Adrenal gland (tissue), 12 donors: Measurements from ENCODE around the gene NIPAL3. TPM values are rescaled to one million over a fixed set of nuclear protein-coding genes. Genes with fewer than 3 reads are reported as not detected.

ENCODE experiments used
- DNase-seq, 7 donors: peaks; one replicate each; pipeline ENCODE4 v3.0.0-alpha.2; 2019 to 2020
- H3K27ac ChIP-seq, 5 donors: fragments of 200-600 bp; sonication (generic) in 4 of 5; 1 replicate in 3 of 5; 2 replicates in 2 of 5; pipeline versions ENCODE4 v1.5.1 to v1.8.0; 2016 to 2020; ENCODE audit warnings: mild to moderate bottlenecking in 1 of 5
- H3K27me3 ChIP-seq: fragments of 200-600 bp; 2 replicates; pipeline ENCODE4 v1.8.0; 2021
- H3K36me3 ChIP-seq, 2 donors: fragments of 200-600 bp; replicated peaks in 1 of 2; 1 replicate in 1 of 2; 2 replicates in 1 of 2; pipeline versions ENCODE4 v1.5.1 to v1.8.0; 2018 to 2022
- H3K4me1 ChIP-seq, 2 donors: fragments of 200-600 bp; replicated peaks in 1 of 2; 1 replicate in 1 of 2; 2 replicates in 1 of 2; pipeline versions ENCODE4 v1.5.1 to v1.8.0; 2018 to 2021
- H3K4me3 ChIP-seq, 4 donors: fragments of 200-600 bp; sonication (generic) in 3 of 4; one replicate each; pipeline ENCODE4 v1.5.1; 2016 to 2018
- H3K9me3 ChIP-seq, 3 donors: fragments of 200-600 bp; sonication (generic) in 1 of 3; replicated peaks in 1 of 3; 1 replicate in 2 of 3; 2 replicates in 1 of 3; pipeline versions ENCODE4 v1.5.1 to v1.8.0; 2016 to 2021
- POLR2A ChIP-seq, 2 donors: fragments of 450-650 bp; IDR thresholded peaks; one replicate each; pipeline ENCODE4 v1.6.1; 2017; ENCODE audit warnings: antibody characterized with exemption in 2 of 2, mild to moderate bottlenecking in 2 of 2, moderate library complexity in 1 of 2
- WGBS, 4 donors: extraction: QIAGEN DNeasy Blood & Tissue Kit in 2 of 4; methylation state at CpG; one replicate each; pipeline versions ENCODE4 v1.1.5 to v1.1.7; 2013 to 2017; 5-methylcytosine and 5-hydroxymethylcytosine counted together
- intact Hi-C, 2 donors: fragments of 100-400 bp; cut with DNase I; formaldehyde crosslinking; loops; one replicate each; pipeline versions ENCODE4 v1.14.1 to v1.15.0; 2022 to 2023
- polyA plus RNA-seq, 3 donors: library from polyadenylated mRNA; stranded (reverse); fragments of 200-250 nt in 2 of 3; fragments of 350-450 nt in 1 of 3; fragmentation: Illumina TruSeq in 1 of 3; extraction: RNeasy Lipid Tissue Mini Kit (QIAGEN cat#74804) in 1 of 3; gene quantifications; one replicate each; pipeline ENCODE4 v1.2.3, GENCODE V29; 2013 to 2014
- total RNA-seq, 9 donors: library from RNA; depleted of rRNA in 4 of 9; stranded (reverse); fragments of >200 nt in 4 of 9; fragments of 120-200 nt in 1 of 9; fragmentation: NEBNext Ultra II Directional in 1 of 9; extraction: Animal tissue kit (Norgen Biotek cat#: 25700) in 1 of 9; gene quantifications; one replicate each; pipeline versions ENCODE4 v1.1.0 to v1.2.4, GENCODE V29; 2013 to 2023
- TF ChIP-seq, protein P1 (sequence below), 6 experiments: fragments of 450-650 bp in 4 of 6; fragments of 200-600 bp in 2 of 6; sonication (generic) in 1 of 6; IDR thresholded peaks; 1 replicate in 5 of 6; 2 replicates in 1 of 6; pipeline versions ENCODE4 v1.5.1 to v1.8.0; 2016 to 2021; ENCODE audit warnings: antibody characterized with exemption in 6 of 6, mild to moderate bottlenecking in 2 of 6, moderate library complexity in 1 of 6
- donor health status: healthy with polysubstance abuse.
- donor health status: Bipolar disorder and iron deficiency.
- donor health status: DM: yes; HTN: yes; CAD: no.
- donor health status: DM: no; HTN: no; CAD: no.
- donor health status: DM: no; HTN: no; CAD: no.
- donor health status: DM: yes; HTN: yes; CAD: no.

Gene NIPAL3
- total and polyA plus RNA-seq, 12 donors: 5.6 to 88.4 (median 28.0) TPM

- H3K36me3 ChIP-seq: no peaks in the 10 kb centered on the region
- TF ChIP-seq POLR2A (IDR thresholded peaks at IDR 0.05): no peak
- TF ChIP-seq, protein P1, sequence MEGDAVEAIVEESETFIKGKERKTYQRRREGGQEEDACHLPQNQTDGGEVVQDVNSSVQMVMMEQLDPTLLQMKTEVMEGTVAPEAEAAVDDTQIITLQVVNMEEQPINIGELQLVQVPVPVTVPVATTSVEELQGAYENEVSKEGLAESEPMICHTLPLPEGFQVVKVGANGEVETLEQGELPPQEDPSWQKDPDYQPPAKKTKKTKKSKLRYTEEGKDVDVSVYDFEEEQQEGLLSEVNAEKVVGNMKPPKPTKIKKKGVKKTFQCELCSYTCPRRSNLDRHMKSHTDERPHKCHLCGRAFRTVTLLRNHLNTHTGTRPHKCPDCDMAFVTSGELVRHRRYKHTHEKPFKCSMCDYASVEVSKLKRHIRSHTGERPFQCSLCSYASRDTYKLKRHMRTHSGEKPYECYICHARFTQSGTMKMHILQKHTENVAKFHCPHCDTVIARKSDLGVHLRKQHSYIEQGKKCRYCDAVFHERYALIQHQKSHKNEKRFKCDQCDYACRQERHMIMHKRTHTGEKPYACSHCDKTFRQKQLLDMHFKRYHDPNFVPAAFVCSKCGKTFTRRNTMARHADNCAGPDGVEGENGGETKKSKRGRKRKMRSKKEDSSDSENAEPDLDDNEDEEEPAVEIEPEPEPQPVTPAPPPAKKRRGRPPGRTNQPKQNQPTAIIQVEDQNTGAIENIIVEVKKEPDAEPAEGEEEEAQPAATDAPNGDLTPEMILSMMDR (IDR thresholded peaks at IDR 0.05): peak; percentile 82 to 99 (median 96)
- no peaks in the 10 kb centered on the region for H3K9me3 ChIP-seq
- no peaks in the 10 kb centered on the region for H3K27me3 ChIP-seq
- 12 to 13% (median 12%) methylated on average over 12 of the region's 12 CpGs for WGBS, 4 donors
- peaks cover 7 to 9% of the 10 kb centered on the region in 2 donors for H3K4me1 ChIP-seq
- peak; percentile 76 to 91 (median 82) for DNase-seq
- peak overlapping the region; percentile 42 to 86 (median 74) for H3K27ac ChIP-seq
- intact Hi-C loops: loop anchor here in 1 of 2 donors (2.0 kb wide), 1 partner anchor 190 kb away; no protein-coding TSS in a partner anchor
- H3K4me3 ChIP-seq: peak overlapping the region in 1 of 4 donors; percentile 23
These were observed 24.4 kb upstream of the NIPAL3 start for GRCh38 chr1:24390924-24391782.

GRCh38 chr1:24391882-24392603 lies 23.6 kb upstream of the NIPAL3 start:
- intact Hi-C loops: loop anchor here in 1 of 2 donors (2.0 kb wide), 1 partner anchor 191 kb away; no protein-coding TSS in a partner anchor
- H3K4me3 ChIP-seq: peak overlapping the region in 1 of 4 donors; percentile 23
- no peaks in the 10 kb centered on the region for H3K27me3 ChIP-seq
- peaks cover 7 to 9% of the 10 kb centered on the region in 2 donors for H3K4me1 ChIP-seq
- no peaks in the 10 kb centered on the region for H3K36me3 ChIP-seq
- peak overlapping the region; percentile 42 to 86 (median 74) for H3K27ac ChIP-seq
- peak; percentile 61 to 80 (median 71) for DNase-seq
- H3K9me3 ChIP-seq: no peaks in the 10 kb centered on the region
- TF ChIP-seq POLR2A (IDR thresholded peaks at IDR 0.05): no peak
- TF ChIP-seq, protein P1 (IDR thresholded peaks at IDR 0.05): peak; percentile 46 to 81 (median 72)
- WGBS, 4 donors: 17 to 27% (median 23%) methylated on average over 11 of the region's 11 CpGs

DNA sequence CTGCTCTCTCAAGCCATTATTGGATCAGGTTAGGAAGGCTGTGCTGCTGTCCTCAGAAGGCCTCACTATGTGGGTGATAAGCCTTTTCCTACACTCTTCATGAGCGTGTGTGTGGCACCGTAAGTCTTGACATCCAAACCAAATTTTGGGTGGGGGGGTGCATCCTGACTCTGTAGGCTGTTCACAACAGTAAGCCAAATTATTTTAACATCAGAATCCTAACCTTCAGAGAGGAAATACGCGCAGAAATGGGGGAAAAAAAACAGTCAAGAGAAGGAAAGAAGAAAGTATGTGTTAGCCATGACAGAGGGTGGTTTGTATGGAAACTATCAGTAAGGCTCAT lies 23.0 kb upstream of the NIPAL3 start:
- TF ChIP-seq POLR2A (IDR thresholded peaks at IDR 0.05): no peak
- TF ChIP-seq, protein P1 (IDR thresholded peaks at IDR 0.05): peak in 1 of 6 experiments; percentile 7

More for the DNA sequence above, 23.0 kb upstream of the NIPAL3 start:
- no peaks in the 10 kb centered on the region for H3K27me3 ChIP-seq
- peaks cover 7 to 9% of the 10 kb centered on the region in 2 donors for H3K4me1 ChIP-seq
- H3K4me3 ChIP-seq: no peak overlapping the region
- no peaks in the 10 kb centered on the region for H3K9me3 ChIP-seq
- no peaks in the 10 kb centered on the region for H3K36me3 ChIP-seq
- peak overlapping the region in 4 of 5 donors; percentile 5 to 86 (median 78) for H3K27ac ChIP-seq
- DNase-seq: no peak
- WGBS, 4 donors: 82 to 93% (median 88%) methylated on average over 4 of the region's 4 CpGs
- intact Hi-C loops: no loop called here
